HG03354 (cell line): ENCODE measurements around the gene C2orf74.

Experiments
- ATAC-seq: cut with Tn5 transposase; IDR thresholded peaks from one replicate; pipeline ENCODE4 v1.9.1; 2021; ENCODE audit warnings: mild to moderate bottlenecking; ENCODE audit not compliant: unreplicated experiment, poor library complexity, severe bottlenecking

Gene C2orf74

DNA sequence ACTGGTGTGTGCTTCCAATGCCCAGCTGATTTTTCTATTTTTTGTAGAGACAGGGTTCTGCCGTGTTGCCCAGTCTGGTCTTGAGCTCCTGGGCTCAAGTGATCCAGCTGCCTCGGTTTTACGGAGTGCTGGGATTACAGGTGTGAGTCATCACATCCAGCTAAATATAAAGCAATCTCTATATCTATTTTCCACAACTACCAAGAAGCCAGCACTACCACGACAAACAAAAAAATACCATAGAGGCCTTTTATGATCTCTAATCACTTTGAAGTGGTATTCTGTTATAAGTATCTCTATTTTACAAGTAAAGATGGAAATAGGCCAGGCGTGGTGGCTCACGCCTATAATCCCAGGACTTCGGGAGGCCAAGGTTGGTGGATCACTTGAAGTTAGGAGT, 34.7 kb downstream of the C2orf74 start:
- no peak for ATAC-seq

DNA sequence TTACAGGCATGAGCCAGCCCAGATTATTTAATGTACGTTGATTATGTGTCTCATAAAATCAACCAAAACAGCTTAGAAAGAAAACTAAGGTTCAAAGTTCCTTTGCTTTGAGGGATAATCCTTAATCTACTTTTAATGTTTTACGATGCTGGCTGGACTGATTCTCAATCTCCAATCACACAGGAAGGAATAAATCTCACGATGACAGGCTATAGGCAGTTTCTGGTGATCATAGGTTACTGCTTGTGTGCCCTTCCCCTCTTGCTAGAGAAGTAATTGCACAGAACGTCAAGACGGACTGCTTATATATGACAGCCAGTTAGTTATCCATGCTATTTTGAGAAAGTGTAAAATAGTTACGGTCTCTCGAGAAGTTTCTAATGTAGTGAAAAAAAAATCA, 43.1 kb downstream of the C2orf74 start:
- ATAC-seq, result no peak

DNA sequence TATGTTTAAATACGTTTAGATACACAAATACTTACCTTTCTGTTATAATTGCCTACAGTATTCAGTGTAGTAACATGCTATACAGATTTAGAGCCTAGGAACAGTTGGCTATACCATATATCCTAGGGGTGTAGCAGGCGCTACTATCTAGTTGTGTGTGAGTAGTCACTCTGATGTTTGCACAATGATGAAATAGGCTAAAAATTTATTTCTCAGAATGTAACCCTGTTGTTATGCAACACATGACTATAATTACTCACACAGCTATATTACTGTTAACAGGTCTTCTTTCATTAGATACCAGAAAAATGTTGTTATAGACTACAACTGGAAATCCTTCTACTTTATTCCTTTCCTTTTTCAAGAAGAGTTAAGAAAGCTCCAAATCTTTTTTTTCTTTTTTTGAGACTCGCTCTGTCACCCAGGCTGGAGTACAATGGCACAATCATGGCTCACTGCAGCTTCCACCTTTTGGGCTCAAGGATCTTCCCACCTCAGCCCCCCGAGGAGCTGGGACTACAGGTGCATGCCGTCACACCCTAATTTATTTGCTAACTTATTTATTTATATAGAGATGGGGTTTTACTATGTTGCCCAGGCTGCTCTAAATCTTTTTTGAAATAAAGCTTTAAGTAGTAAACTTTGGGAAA, 48.5 kb downstream of the C2orf74 start:
- no peak for ATAC-seq

DNA sequence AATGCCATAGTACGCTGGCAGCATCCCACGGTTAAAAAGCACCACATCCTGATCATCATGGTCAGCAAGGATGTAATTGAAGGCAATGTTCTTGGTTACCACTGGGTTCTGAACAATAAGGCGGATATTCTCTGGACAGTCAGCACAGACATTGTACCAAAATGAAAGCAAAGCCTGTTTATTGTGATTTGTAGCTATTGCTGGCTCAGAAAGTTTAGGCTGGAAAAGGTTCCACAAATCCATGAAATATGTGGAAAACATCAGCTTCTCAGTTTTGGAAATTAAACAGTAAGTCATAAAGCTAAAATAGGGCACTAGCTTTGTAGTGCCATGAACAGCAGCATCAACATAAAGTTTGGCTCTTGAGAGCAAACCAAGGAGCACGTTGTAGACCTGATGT, 52.2 kb downstream of the C2orf74 start:
- no peak for ATAC-seq
